BJ (cell line): ENCODE results near the gene KHK. TPM values are rescaled to one million over a fixed set of nuclear protein-coding genes. Genes with fewer than 3 reads are reported as not detected.

Experiments used
- CTCF ChIA-PET: fragments of 350-600 bp; formaldehyde crosslinking; extraction: SDS; loops from one replicate; lab custom pipeline; 2021; ENCODE audit warnings: antibody characterized with exemption, inconsistent platforms; lab: Yijun Ruan, JAX
- POLR2A ChIA-PET: fragments of 300-600 bp; sonication (Branson Sonifier 250); formaldehyde crosslinking; extraction: SDS; loops from one replicate; lab custom pipeline; 2021; ENCODE audit warnings: antibody characterized with exemption; lab: Charles Lee
- DNase-seq: peaks from one replicate; pipeline ENCODE4 v3.0.0-alpha.2; 2011; ENCODE audit warnings: low read depth
- H3K27me3 ChIP-seq: 2 replicates; pipeline ENCODE4 v1.6.0; 2011; ENCODE audit warnings: low read length; ENCODE audit not compliant: control insufficient read depth, insufficient read depth
- H3K36me3 ChIP-seq: 2 replicates; pipeline ENCODE4 v1.5.1; 2011; ENCODE audit warnings: low read length; ENCODE audit not compliant: control insufficient read depth, insufficient read depth
- H3K4me3 ChIP-seq: 2 replicates; pipeline ENCODE4 v1.5.1; 2011; ENCODE audit warnings: low read depth, mild to moderate bottlenecking, control low read depth, low read length
- polyA plus RNA-seq: library from polyadenylated mRNA; depleted of rRNA; stranded (reverse); fragments of >200 nt; gene quantifications from 2 replicates; pipeline ENCODE4 v1.2.3, GENCODE V29; 2011
- TF ChIP-seq, protein P1 (sequence below): IDR thresholded peaks from 2 replicates; pipeline ENCODE4 v1.5.1; 2011; ENCODE audit warnings: low read depth, mild to moderate bottlenecking, control low read depth, inconsistent platforms, low read length, moderate library complexity; ENCODE audit not compliant: insufficient read depth

The KHK gene
- polyA plus RNA-seq, 1 experiment = 0.43 TPM

DNA sequence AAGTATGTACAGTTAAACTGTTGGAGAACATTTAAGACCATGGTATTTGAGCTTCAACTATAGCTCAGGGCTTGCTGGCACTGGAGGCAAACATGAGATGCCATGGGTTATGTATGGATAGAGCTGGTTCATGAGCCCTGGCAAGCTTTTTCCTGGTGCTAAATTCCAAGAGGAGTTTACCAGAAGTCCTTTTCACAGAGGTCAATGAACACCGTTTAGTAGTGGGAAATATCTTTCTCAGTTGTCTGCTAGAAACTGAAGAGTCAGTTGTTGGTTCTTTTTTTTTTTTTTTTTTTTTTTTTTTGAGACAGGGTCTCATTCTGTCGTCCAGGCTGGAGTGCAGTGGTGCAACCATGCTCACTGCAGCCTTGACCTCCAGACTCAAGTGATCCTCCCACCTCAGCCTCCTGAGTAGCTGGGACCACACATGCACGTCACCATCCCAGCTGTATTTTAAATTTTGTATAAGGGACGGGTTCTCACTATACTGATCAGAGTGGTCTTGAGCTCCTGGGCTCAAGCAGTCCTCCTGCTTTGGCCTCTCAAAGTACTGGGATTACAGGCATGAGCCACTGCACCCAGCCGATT is 1.3 kb downstream of the KHK start:
- CTCF ChIA-PET = interaction anchor here (0.7 to 3.3 kb wide), 13 partner anchors 8 to 192 kb away, joined by 3 to 15 read pairs (median 3); partner anchors contain the start of genes AGBL5 and EMILIN1
- TF ChIP-seq, protein P1, sequence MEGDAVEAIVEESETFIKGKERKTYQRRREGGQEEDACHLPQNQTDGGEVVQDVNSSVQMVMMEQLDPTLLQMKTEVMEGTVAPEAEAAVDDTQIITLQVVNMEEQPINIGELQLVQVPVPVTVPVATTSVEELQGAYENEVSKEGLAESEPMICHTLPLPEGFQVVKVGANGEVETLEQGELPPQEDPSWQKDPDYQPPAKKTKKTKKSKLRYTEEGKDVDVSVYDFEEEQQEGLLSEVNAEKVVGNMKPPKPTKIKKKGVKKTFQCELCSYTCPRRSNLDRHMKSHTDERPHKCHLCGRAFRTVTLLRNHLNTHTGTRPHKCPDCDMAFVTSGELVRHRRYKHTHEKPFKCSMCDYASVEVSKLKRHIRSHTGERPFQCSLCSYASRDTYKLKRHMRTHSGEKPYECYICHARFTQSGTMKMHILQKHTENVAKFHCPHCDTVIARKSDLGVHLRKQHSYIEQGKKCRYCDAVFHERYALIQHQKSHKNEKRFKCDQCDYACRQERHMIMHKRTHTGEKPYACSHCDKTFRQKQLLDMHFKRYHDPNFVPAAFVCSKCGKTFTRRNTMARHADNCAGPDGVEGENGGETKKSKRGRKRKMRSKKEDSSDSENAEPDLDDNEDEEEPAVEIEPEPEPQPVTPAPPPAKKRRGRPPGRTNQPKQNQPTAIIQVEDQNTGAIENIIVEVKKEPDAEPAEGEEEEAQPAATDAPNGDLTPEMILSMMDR = no peak
- Histone ChIP-seq H3K27me3 (no peaks in the 10 kb centered on the region), H3K4me3 (no peak overlapping the region), H3K36me3 (peaks cover 8% of the 10 kb centered on the region; the same call in 1 of the 2 replicates)
- no peak for DNase-seq
- POLR2A ChIA-PET = interaction anchor here (0.7 kb wide), 1 partner anchor 9 kb away, joined by 10 read pairs; no protein-coding TSS in a partner anchor

DNA sequence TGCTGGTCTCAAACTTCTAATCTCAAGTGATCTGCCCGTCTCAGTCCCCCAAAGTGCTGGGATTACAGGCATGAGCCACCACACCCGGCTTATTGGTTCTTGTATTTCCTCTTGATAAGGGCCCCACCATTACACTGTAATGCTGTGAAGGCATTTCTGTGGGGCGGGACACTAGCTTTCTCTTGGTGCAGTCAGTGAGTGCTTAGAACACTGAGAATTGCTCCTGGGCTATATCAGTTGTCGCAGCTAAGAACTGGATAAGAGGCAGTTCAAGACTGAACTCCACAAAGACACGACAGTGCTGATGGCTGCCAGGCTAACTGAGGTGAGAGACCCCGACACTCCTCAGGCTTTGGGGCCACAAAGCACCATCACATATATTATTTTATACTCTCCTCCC is 2.1 kb downstream of the KHK start:
- ChIA-PET CTCF (interaction anchor here (0.7 to 3.3 kb wide), 8 partner anchors 8 to 215 kb away, joined by 3 to 15 read pairs (median 5); partner anchors contain the start of gene AGBL5), POLR2A (no interaction called here)
- DNase-seq = no peak
- peaks cover 2% of the 10 kb centered on the region; the same call in 1 of the 2 replicates for H3K36me3 ChIP-seq
- H3K4me3 ChIP-seq = no peak overlapping the region
- H3K27me3 ChIP-seq = no peaks in the 10 kb centered on the region
- TF ChIP-seq, protein P1 = no peak

DNA sequence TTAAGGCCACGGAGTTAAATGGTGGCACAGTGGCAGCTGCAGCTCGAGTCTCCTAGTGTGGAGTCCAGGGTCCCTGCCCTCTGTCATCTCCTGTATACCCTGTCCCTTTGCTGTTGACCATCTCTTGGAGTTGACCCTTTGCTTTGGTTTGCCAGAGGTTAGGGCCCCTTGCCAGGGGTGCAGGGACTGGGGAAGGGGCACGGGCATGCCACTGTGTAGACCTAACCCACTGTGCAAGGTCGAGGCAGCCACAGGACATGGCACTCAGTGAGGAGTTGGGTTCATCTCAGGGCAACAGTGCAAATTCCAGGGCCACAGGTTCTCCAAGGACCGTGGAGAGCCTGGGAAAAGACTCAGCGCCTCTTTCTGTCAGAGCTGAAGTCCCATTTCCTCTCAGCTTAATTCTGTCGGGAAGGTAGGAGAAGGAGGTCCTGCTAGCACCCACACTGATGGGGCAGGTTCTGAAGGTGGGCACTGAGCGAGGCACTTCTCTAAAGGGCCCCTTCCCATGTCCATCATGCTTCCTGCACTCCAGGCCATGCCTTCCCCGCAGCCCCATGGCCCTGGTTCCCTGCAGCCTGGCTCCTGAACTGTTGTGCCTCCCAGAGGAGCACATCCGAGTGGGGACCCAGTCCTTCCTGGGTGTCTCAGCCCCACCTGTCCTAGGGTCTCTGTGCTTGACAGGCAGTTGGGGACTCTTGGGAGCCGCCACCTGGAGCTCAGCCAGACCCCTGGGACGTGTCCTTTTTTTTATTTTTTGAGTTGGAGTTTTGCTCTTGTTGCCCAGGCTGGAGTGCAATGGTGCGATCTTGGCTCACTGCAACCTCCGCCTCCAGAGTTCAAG is 2.8 kb downstream of the KHK start:
- no peak for DNase-seq
- no peak overlapping the region for H3K4me3 ChIP-seq
- ChIA-PET POLR2A (no interaction called here), CTCF (interaction anchor here (1.2 to 3.3 kb wide), 5 partner anchors 10 to 214 kb away, joined by 3 to 12 read pairs (median 7); no protein-coding TSS in a partner anchor)
- TF ChIP-seq, protein P1 = no peak
- H3K36me3 ChIP-seq = no peaks in the 10 kb centered on the region
- H3K27me3 ChIP-seq = no peaks in the 10 kb centered on the region

DNA sequence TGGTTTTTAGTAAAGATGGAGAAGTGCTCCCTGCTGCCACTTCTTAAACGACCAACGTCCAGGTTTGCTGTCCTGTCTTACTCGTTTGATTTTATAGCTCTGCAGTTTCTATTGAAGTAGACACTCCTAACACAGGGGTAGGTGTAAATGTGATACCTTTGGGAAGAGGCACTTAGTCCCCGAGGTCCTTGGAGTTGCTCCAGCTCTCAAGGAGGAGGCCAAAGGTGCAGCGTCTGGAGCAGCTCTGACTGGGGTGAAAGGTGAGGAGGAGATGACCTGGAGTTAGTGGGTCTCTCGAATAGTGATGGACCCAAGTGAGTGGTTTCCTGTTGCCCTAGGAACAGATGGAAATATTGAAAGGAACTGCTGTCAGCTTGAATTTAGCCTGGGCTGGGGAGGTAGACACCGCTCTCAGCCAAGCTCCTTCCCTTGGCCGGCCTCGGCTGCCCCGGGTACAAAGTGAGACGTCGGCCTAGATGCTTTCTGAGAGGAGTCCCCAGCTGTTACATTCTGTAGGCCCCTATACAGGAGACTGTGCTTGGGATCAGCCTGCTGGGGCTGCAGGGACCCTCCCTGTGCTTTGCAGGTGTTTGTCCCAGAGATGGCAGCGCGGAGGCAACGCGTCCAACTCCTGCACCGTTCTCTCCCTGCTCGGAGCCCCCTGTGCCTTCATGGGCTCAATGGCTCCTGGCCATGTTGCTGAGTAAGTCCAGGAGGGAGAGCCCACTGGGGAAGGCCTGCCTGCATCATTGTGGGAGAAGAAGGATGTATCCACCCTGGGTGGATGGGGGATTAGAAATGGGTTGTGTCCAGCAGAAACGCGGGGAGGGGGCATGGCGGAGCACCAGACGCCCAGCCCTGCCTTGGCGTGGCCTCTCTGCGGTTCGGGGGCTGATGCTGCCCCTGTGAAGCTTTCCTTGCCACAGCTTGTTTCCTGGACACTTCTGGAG is 5.4 kb downstream of the KHK start:
- ChIA-PET CTCF (interaction anchor here (0.9 to 1.7 kb wide), 3 partner anchors 19 to 219 kb away, joined by 3 to 6 read pairs (median 3); no protein-coding TSS in a partner anchor), POLR2A (interaction anchor here (0.5 kb wide), 1 partner anchor 554 kb away, joined by 3 read pairs; no protein-coding TSS in a partner anchor)
- no peak for DNase-seq
- TF ChIP-seq, protein P1 = no peak
- no peaks in the 10 kb centered on the region for H3K36me3 ChIP-seq
- no peak overlapping the region for H3K4me3 ChIP-seq
- no peaks in the 10 kb centered on the region for H3K27me3 ChIP-seq
